ENCODE data around the gene GUCY1A2.
"Not testable (repeated sequence)": the region's sequence is repeated elsewhere in the genome, so short reads cannot be mapped to it uniquely, and the experiment has no call there.

DNA sequence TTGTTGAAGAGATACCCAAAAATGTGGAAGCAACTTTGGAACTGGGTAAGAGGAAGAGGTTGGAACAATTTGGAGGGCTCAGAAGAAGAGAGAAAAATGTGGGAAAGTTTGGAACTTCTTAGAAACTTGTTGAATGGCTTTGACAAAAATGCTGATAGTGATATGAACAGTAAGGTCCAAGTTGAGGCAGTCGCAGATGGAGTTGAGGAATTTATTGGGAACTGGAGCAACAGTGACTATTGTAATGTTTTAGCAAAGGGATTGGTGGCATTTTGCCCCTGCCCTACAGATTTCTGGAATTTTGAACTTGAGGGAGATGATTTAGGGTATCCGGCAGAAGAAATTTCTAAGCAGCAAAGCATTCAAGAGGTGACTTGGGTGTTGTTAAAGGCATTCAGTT is 32.6 kb upstream of the GUCY1A2 start:
- TF ChIP-seq CTCF, POLR2A (IDR thresholded peaks at IDR 0.05): not testable (repeated sequence)
